Kidney capillary endothelial cell (primary cell): ENCODE data around the gene RAPGEF1.
A peak's percentile ranks its signal among the peaks of the same experiment; 100 is the strongest.
"Not testable (repeated sequence)": the region's sequence is repeated elsewhere in the genome, so short reads cannot be mapped to it uniquely, and the experiment has no call there.

ENCODE experiments used
- DNase-seq: peaks from one replicate; pipeline ENCODE4 v3.0.0-alpha.2; 2018; ENCODE audit warnings: low spot score

The RAPGEF1 gene

DNA sequence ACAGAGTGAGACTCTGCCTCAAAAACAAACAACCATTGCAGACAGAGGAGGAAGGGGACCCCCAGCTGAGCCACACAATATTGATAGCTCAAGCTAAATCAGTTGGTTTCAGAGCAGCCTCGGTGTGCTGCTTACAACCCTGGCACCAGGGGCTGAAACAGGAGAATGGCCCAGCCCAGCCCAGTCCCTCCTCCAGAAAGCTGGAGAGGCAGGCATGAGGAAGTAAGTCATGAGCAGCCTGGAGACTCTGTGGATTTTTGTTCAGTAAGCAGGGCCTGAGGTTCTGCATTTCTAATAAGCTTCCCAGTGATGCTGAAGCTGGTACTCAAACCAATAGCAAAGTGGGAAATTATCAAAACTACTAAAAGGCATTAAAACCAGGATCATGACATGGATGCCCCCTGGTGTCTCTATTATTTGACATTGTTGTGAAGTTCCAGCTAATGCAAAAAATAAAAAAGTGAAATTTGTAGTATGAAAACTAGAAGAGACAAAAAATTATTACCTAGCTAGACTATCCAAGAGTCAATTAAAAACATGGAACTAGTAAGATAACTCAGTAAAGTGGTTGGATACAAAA, 180.4 kb downstream of the RAPGEF1 start:
- no peak for DNase-seq

- no peak for DNase-seq
These were observed 181.9 kb downstream of the RAPGEF1 start for GRCh38 chr9:131557855-131558548.

- DNase-seq = no peak
These were observed 183.8 kb downstream of the RAPGEF1 start for GRCh38 chr9:131555841-131556673.

DNA sequence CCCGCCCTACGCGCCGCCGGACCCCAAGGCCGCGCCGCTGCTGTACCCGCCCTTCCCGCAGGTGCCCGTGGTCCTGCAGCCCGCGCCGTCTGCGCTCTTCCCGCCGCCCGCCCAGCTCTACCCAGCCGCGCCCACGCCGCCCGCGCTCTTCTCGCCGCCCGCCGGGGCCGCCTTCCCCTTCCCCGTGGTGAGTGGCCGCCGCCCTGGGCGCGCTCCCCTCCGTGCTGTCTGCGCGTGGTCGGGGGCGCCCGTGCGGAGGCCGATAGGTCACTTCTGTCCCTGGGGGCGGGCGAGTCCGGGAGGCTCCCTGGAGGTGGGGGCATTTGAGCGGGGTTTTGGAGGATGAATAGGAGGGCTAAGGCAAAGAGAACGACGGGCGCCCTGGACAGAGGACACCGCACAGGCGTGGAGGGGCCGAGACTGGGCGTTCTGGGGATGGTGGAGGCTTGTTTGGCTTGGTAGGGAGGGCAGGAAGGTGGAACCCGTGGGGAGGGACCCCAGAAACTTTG, 185.0 kb downstream of the RAPGEF1 start:
- no peak for DNase-seq

- DNase-seq = no peak
These were observed 185.6 kb downstream of the RAPGEF1 start for GRCh38 chr9:131554087-131554842.

- no peak for DNase-seq
These were observed 187.8 kb downstream of the RAPGEF1 start for GRCh38 chr9:131552030-131552429.

DNA sequence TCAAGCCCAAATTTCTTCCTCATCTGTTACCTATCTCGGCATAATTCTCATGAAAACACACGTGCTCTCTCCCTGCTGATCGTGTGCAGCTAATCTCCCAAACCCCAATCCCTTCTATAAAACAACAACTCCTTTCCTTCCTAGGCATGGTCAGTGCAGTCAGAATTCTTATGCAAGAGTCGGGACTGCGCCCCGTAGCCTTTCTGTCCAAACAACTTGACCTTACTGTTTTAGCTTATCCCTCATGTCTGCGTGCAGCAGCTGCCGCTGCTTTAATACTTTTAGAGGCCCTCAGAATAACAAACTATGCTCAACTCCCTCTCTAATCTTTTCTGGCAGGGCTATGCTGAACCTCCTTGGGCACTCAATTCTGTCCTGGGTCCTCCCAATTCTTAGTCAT, 189.4 kb downstream of the RAPGEF1 start:
- DNase-seq = not testable (repeated sequence)

GRCh38 chr9:131549186-131549585, 190.7 kb downstream of the RAPGEF1 start:
- not testable (repeated sequence) for DNase-seq

DNA sequence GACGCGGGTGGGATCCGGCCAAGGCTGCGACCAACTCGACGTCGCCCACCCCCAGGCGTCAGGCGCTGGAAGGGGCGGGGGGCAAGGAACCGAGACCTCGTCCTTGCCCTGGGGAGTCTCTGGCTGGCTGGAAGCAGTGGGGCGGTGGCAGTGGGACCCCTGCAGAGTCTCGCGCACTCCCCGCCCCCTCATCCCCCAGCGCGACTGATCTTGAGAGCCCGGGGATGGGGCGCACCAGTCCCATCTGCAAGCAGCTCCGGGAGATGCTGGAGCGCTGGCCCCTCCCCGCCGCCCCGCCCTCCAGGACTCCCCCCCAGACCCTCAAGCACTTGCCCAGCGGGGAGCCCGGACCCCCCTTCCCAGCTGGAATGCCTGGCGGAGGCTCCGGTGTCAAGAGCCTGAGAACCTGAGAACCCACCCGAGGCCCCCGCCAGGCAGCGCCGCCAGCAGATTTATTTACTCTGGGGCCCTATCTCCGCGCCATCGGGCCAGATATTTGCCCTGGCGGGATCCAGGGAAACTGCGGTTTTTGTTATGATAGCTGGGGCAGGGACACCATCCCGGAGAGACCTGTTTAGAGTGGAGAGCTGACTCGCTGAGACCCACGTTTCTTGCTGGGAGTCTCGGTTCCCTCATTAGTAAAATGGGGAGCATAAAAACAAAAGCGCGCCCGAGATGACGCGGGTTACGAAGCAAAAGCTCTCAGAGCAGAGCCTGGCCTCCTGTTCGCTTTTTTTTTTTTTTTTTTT, 193.4 kb downstream of the RAPGEF1 start:
- DNase-seq = no peak

- DNase-seq = no peak
These were observed 194.0 kb downstream of the RAPGEF1 start for GRCh38 chr9:131545786-131546335.

DNA sequence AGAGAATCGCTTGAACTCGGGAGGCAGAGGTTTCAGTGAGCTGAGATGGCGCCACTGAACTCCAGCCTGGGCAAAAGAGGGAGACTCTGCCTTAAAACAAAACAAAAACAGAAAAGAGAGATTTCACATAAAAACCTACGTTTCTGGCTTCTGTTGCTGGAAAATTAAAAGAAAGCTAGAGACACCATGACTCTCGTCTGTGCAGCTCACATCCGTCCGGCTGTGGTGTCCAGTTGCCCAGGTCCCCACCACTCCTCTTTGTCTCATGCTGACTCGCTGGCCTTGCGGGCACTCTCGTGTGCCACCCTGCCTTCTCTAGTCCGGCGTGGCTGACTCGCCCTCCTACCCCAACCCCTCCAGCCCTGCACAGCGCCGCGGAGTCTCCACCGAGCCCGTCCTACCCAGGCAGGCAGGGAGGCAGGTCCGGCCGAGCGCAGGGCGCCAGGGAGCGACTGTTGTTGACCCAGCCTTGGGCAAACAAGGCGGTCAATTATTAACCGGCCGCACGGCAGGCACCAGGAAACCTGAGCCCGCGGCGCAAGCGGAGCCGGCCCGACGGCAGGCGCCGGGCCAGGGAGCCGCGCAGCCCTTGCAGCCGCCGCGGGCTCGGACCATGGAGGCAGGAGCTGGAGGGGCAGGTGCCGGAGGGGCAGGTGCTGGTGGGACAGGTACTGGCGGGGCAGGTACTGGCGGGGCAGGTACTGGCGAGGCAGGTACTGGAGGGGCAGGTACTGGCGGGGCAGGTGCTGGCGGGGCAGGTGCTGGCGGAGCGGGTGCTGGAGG, 194.7 kb downstream of the RAPGEF1 start, which contains the start of gene PRRT1B:
Gene PRRT1B (plus strand): TSS at position 521 of the 783 bp plus-strand sequence. CDS start 93 bp downstream, at position 614.
- DNase-seq = no peak

GRCh38 chr9:131543141-131543540, 196.7 kb downstream of the RAPGEF1 start:
- DNase-seq = no peak

GRCh38 chr9:131539223-131539923, 200.5 kb downstream of the RAPGEF1 start:
- DNase-seq = no peak

DNA sequence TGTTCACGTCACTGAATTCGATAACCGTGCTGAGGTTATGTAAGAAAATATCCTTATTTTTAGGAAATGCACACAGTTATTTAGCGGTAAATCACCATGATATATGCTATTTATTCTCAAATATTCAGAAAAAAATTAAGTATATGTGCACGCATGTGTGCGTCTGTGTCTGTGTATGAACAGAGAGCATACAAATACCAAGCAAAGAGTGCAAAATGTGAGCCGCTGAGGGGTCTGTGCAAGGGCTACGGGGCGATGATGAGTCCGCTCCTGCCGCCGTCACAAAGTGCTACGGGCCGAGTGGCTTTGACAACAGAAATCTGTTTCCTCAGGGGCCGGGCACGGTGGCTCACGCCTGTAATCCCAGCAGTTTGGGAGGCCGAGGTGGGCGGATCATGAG, 201.9 kb downstream of the RAPGEF1 start:
- no peak for DNase-seq

DNA sequence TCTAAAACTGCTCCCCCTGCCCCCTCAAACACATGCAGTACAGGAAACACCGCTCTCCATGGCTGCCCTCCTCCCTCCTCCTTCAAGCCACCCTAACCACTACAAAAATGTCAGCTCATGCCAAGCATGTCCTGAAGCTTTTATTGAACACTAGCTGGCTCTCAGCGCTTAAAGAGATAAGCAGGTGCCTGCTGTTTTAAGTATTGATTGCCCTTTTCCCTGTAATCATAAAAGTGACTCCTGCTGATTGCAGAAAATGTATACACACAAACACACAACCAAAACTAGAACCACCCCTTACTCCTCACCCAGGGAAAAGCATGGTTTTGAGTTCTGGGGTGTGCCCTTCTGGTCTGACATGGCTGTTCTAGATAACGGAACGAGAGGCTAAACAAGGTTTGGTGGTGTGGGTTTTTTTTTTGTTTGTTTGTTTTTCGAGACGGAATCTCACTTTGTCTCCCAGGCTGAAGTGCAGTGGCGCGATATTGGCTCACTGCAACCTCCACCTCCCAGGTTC, 205.1 kb downstream of the RAPGEF1 start:
- DNase-seq = no peak

- DNase-seq = peak; percentile 63
These were observed 208.7 kb downstream of the RAPGEF1 start, which contains the start of gene UCK1 for GRCh38 chr9:131530920-131531832. Gene UCK1, minus strand, starts transcription at chr9:131531263. Its CDS starts 89 bp downstream, at chr9:131531174.

GRCh38 chr9:131530546-131530919, 209.3 kb downstream of the RAPGEF1 start:
- no peak for DNase-seq
